Osteocyte (in vitro differentiated cells): ENCODE results near the gene SCAMP3. TPM values are rescaled to one million over a fixed set of nuclear protein-coding genes. Genes with fewer than 3 reads are reported as not detected.
"Not testable (repeated sequence)": the region's sequence is repeated elsewhere in the genome, so short reads cannot be mapped to it uniquely, and the experiment has no call there.

Experiments used
- DNase-seq: peaks from one replicate; pipeline ENCODE4 v3.0.0; 2021; ENCODE audit warnings: mixed read lengths; ENCODE audit not compliant: unreplicated experiment; ENCODE audit errors: extremely low spot score
- H3K27ac Mint-ChIP-seq: one replicate; pipeline ENCODE4 v1.8.0; 2021; ENCODE audit warnings: mild to moderate bottlenecking, mixed read lengths; ENCODE audit not compliant: unreplicated experiment
- H3K27me3 Mint-ChIP-seq: one replicate; pipeline ENCODE4 v1.8.0; 2021; ENCODE audit warnings: mixed read lengths; ENCODE audit not compliant: unreplicated experiment
- H3K36me3 Mint-ChIP-seq: one replicate; pipeline ENCODE4 v1.8.0; 2021; ENCODE audit warnings: mixed read lengths; ENCODE audit not compliant: unreplicated experiment
- H3K4me1 Mint-ChIP-seq: one replicate; pipeline ENCODE4 v1.8.0; 2021; ENCODE audit warnings: mixed read lengths; ENCODE audit not compliant: unreplicated experiment
- H3K4me3 Mint-ChIP-seq: one replicate; pipeline ENCODE4 v1.8.0; 2021; ENCODE audit warnings: mild to moderate bottlenecking, moderate library complexity, mixed read lengths; ENCODE audit not compliant: unreplicated experiment
- H3K9me3 Mint-ChIP-seq: one replicate; pipeline ENCODE4 v1.8.0; 2021; ENCODE audit warnings: mixed read lengths; ENCODE audit not compliant: unreplicated experiment
- CTCF ChIP-seq: fragments of 200-600 bp; sonication (generic); IDR thresholded peaks from 2 replicates; pipeline ENCODE4 v1.5.0; 2021; ENCODE audit warnings: antibody characterized with exemption, mild to moderate bottlenecking, moderate library complexity
- total RNA-seq: library from RNA; stranded (reverse); gene quantifications from 2 replicates; pipeline ENCODE4 v1.2.1, GENCODE V29; 2021

The SCAMP3 gene
- total RNA-seq, 1 donor from 2014 or later: 73.7 TPM

- not testable (repeated sequence) for H3K9me3 Mint-ChIP-seq, H3K27me3 Mint-ChIP-seq, DNase-seq, H3K4me3 Mint-ChIP-seq
- Mint-ChIP-seq H3K27ac (peak overlapping the region; percentile 66), H3K36me3 (peaks cover 12% of the 10 kb centered on the region), H3K4me1 (peaks cover 19% of the 10 kb centered on the region)
Observed at GRCh38 chr1:155232001-155232978, 29.9 kb downstream of the SCAMP3 start.

GRCh38 chr1:155231302-155231701 lies 30.9 kb downstream of the SCAMP3 start:
- not testable (repeated sequence) for DNase-seq, H3K27ac Mint-ChIP-seq, H3K4me3 Mint-ChIP-seq, H3K36me3 Mint-ChIP-seq, H3K27me3 Mint-ChIP-seq, H3K9me3 Mint-ChIP-seq
- peaks cover 27% of the 10 kb centered on the region for H3K4me1 Mint-ChIP-seq

DNA sequence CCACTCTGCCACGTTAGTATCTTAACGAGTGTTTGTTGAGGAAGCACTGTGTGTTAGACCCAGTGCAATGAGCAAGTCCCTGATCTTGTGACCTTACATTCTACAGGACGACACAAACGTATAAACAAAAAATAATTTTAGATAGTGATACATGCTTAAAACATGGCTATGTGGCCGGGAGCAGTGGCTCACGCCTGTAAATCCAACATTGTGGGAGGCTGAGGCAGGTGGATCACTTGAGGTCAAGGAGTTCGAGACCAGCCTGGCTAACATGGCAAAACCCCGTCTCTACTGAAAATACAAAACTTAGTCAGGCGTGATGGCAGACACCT lies 34.1 kb downstream of the SCAMP3 start:
- Mint-ChIP-seq H3K9me3 (no peaks in the 10 kb centered on the region), H3K36me3 (no peaks in the 10 kb centered on the region), H3K4me1 (peaks cover 48% of the 10 kb centered on the region), H3K4me3 (peak overlapping the region; percentile 82), H3K27ac (peak overlapping the region; percentile 93), H3K27me3 (no peaks in the 10 kb centered on the region)
- TF ChIP-seq CTCF: no peak
- DNase-seq: no peak

DNA sequence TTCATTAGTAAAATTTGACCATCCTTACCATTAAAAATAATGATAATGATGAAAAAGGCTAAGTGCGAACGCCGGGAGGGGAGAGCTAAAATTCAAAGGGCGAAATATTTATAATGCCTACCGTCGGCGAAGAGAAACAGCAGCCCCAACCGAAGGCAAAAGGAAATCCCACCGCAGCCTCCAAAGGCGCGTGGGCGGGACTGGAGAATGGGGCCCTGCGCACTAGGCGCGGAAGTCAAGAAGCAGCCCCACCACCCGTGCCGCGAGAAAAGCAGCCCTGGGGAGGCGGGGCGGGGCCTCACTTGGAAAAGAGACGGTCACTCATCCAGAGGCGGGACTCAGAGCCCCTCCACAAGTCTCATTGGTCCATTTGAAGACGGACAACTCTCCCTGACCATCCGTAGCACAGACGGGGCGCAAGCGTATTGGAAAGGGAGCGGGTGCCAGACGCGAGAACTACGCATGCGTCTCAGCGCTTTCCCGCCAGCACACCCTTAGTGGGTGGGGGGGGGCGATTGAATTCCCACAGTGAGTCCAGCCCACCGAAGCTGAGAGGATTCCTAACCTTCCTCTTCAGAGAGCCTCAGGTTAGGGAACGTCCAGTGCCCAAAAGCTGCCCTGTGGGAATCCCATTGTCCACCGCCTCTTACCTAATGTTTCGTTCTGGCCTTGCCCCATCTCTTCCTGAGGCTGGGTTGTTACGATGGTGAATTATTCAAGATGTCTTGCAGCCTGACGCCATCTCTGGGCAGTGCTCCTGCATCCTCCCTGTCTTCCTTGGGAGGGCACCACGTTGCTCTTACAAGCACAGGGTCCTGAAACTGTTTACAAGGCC lies 34.7 kb downstream of the SCAMP3 start:
- no peak for TF ChIP-seq CTCF
- Mint-ChIP-seq H3K4me3 (peak overlapping the region; percentile 82), H3K4me1 (peaks cover 45% of the 10 kb centered on the region), H3K27me3 (no peaks in the 10 kb centered on the region), H3K27ac (peak overlapping the region; percentile 93), H3K36me3 (no peaks in the 10 kb centered on the region), H3K9me3 (no peaks in the 10 kb centered on the region)
- DNase-seq: peak; percentile 99

DNA sequence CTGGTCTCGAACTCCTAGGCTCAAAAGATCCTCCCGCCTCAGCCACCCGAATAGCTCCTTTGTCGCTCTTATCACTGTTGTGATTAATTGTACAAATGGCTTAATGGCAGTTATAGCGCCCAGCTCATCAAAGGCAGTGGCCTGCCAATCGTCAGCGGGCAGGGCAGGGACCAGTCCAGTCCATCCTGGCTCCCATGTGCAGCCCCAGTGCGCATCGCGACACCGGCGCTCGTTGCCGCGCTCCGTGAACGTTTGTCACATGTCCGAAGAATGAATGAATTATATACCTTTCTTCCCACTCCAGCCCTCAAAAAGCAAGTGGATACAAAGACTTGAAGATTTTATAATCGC lies 35.3 kb downstream of the SCAMP3 start:
- peak overlapping the region; percentile 82 for H3K4me3 Mint-ChIP-seq
- H3K27ac Mint-ChIP-seq: peak overlapping the region; percentile 93
- no peaks in the 10 kb centered on the region for H3K27me3 Mint-ChIP-seq
- no peaks in the 10 kb centered on the region for H3K9me3 Mint-ChIP-seq
- no peak for DNase-seq
- peak; percentile 6 for TF ChIP-seq CTCF
- H3K36me3 Mint-ChIP-seq: no peaks in the 10 kb centered on the region
- peaks cover 39% of the 10 kb centered on the region for H3K4me1 Mint-ChIP-seq
